ENCODE results near the gene LPCAT1.
"Not testable (repeated sequence)": the region's sequence is repeated elsewhere in the genome, so short reads cannot be mapped to it uniquely, and the experiment has no call there.

The LPCAT1 gene

DNA sequence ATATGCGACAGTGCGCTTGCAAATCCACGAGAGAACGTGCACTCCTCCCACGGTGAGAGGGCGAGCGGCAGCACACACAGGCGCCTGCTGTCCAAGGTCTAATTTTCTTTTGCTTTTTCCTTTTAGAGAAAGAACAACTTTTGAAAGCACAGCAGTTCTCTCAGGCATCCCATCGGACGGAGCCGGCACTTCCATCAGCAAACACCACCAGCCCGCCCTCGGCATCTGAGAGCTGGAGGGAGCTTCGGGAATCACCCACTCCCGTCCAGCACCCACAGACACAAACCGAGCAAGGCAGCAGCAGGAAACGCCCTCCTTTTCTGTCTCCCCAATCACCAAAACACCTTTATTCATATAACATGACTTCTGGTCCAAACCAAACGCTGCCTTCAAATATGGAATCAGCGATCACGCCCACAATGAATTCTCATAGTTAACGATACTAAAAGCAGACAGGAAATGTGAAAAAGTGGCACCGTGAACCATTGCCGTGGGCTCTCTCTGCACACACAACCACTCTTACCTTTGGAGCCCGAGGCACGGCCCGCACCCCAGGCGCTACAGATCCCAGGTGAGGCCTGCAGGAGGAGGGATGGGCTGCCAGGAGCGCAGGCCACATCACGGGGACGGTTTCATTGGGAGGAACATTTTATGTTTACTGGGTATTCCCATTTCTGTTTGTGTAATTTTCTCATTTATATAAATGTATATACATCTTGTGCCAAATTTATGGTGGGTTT, 14.2 kb downstream of the LPCAT1 start:
- DNase-seq (ENCODE audit: low read depth in 3 of 3): no peak

DNA sequence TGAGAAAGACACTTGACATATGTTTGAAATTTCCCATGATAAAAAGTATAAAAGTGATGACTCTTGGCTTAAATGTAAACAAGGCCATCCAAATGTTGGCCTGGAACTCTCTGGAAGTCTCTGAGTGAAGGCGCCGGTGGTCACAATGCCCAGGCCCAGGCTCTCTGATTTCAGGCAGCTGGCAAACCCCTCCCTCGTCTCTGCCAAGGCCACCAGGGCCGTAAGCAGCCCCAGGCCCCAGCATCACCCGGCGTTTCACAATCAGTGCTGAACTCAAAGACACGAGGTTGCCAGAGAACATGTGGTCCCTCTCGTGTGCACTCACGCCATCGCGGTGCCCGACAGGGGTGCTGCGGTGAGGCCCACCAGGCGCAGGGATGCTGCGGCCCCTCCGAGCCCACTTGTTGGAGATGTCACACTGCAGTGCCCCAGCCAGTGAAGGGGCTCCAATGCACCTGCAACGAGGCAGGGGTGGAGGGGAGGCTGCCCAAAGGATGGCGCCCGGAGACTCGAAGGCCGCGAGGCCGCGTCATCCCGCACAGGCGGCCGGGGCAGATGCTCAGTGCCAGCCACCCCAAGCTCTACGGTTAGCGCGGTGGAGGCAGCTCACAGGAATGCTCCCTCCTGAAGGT, 15.0 kb downstream of the LPCAT1 start:
- no peak for DNase-seq (ENCODE audit: low read depth in 3 of 3)

DNA sequence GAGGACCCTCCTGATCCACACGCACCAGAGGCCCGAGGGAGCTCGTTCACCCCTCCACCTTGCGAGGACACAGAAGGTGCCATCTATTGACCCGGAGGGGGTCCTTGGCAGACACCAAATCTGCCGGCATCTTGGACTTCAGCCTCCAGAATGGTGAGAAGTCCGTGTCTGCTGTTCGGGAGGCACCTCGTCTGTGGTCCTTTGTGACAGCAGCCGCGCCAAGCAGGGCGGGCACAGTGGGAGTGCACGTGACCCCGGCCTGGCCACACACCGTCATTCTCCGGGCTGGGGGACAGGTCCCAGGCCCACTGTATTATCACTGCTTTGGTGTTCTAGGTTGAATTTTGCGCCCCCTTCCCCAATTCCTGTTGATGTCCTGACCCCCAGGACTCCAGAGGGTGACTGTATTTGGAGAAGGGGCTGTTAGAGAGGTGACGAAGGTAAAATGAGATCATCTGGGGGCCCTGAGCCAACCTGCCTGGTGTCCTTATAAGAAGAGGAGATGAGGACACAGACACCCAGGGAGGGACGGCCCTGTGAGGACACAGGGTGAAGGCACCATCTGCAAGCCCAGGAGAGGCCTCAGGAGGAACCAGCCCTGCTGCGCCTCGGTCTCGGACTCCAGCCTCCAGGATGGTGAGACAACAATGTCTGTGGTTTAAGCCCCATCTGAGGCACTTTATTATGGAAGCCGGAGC, 15.7 kb downstream of the LPCAT1 start:
- DNase-seq (ENCODE audit: low read depth in 3 of 3): no peak

DNA sequence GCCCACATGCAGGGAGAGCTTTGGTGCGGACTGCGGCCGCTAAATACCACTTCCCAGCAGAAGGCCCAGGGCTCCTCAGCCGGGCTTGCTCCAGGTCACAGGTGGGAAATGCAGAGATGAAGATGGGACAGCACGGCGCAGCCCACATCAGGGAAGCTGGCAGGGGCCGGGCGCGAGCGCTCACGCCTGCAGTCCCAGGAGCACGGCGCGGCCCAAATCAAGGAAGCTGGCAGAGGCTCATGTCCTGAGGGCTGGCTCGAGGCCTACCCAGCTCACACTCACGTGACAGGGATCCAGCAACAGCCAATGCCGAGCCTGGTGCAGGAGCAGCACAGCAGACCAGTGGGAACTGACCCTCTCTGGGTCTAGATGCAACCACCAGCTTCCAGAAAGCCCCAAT, 16.3 kb downstream of the LPCAT1 start:
- DNase-seq (ENCODE audit: low read depth in 3 of 3): no peak

DNA sequence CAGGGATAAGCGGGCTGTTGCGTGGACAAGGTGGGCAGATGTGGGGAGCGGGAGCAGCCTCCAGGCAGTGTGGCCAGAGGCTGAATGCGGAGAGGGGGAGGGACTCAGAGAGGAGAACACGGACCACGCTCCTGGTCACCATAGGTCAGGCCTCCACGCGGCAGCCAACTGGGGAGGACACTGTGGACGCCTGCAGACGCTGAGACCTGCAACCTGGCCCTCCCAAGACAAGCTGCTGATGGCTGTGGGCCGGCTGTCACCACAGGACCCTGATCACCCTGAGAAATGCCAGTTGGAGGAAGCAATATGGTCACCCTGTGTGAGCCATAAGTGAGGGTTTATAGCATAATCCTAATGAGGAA, 16.8 kb downstream of the LPCAT1 start:
- DNase-seq (ENCODE audit: low read depth in 3 of 3): no peak

DNA sequence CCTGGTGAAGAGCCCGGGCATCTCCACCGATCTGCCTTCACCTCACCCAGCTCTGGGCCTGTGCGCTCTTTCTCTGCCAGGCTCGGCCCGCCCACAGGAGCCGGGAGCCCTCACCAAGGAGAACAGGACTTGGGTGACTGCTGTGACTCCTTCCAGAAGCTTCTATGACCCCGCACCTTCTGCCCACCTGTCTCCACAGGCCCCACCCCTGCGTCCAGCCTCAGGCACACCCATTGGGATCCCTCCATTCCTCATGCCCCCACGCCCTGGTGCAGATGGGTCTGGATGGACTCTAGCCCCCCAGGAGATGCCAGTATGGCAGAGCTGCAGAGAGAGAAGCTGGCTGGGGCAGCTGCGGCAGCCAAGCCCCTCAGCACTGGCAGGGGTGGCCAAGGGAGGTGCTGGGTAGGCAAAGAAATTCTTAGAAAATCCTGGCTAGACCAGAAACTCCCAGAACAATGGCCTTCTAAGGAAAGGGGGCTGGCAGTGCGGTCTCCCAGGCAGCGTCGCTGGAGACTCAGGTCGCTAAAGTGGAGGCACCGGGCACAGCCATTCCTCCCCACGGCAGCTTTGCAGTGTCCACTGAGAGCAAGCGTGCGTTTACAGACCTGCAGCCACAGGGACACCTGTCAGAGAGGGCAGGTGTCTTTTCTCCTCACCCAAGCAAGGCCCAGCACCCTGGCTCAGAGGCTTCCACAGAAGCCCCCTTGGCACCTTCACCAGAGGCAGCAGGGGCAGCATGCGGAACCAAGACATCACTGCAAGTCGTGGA, 17.3 kb downstream of the LPCAT1 start:
- no peak for DNase-seq (ENCODE audit: low read depth in 3 of 3)

DNA sequence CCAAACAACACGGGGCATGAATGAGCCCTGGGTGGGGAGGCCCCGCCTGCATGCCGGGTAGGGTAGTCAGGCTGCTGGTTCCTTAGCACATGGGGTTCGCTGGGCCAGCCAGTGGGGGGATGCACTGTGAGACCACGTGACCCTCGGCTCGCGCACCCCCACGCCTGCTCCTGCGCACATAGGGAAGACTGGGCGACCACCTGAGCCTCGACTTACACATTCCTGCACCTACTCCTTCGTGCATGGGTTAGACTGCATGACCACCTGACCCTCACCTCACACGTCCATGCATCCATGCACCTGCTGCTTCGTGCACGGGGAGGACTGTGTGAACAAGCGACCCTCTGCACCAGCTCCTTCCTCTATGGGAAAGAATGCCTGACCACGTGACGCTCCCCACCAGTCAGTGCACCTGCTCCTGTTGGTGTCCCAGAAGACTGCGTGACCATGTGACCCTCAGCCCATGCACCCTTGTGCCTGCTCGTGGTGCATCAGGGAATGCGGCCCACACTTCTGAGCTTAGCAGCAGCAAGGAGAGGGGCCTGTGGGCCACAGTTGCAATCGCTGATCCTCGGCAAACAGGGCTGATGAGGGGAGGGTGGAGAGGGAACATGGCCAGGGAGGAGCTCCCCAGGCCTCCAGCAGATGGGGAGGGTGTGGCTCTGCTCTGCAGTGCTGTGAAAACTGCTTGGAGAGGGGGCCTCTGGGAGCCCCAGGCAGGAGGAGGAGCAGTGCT, 18.1 kb downstream of the LPCAT1 start:
- no peak for DNase-seq (ENCODE audit: low read depth in 3 of 3)

DNA sequence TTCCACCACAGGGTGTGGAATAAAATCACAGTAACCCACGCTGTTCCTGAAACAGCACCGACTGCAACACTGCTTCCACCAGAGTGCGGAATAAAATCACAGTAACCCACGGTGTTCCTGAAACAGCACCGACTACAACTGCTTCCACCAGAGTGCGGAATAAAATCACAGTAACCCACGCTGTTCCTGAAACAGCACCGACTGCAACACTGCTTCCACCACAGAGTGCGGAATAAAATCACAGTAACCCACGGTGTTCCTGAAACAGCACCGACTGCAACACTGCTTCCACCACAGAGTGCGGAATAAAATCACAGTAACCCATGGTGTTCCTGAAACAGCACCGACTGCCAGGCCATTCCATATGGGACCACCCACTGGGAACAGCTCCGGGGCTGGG, 18.7 kb downstream of the LPCAT1 start:
- DNase-seq (ENCODE audit: low read depth in 3 of 3): not testable (repeated sequence)

DNA sequence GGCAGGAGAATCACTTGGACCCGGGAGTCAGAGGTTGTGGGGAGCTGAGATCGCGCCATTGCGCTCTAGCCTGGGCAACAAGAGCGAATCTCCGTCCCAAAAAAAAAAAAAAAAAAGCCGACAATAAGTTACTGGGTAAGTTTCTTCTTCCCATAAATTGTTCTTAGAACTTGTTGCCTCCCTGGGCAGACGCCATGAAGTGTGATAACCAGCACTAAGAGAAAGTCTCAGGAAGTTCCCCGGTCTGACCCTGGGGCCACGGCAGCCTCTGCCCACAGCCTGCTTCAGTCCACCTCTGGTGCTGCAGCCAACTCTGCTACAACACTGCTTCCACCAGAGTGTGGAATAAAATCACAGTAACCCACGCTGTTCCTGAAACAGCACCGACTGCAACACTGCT, 19.1 kb downstream of the LPCAT1 start:
- DNase-seq (ENCODE audit: low read depth in 3 of 3): no peak

DNA sequence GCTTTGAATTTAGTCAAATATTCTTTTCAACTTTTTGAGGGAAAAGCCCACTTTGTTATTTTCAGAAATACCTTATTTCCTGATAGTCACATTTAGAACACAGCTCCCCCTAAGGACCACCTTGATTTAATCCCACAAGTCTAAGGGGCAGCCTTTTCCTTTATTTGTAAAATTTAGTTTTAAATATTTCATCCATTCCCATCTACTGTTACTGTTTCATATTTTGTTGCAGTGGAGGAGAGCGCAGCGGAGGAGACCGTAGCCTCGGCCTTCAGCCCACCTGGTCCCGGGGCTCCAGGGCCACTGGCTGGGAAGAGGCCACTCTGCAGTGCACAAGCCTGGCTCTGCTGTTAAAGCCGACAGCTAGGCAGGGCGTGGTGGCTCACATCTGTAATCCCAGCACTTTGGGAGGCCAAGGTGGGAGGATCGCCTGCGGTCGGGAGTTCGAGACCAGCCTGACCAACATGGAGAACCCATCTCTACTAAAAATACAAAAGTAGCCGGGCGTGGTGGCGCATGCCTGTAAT, 19.6 kb downstream of the LPCAT1 start:
- DNase-seq (ENCODE audit: low read depth in 3 of 3): no peak

DNA sequence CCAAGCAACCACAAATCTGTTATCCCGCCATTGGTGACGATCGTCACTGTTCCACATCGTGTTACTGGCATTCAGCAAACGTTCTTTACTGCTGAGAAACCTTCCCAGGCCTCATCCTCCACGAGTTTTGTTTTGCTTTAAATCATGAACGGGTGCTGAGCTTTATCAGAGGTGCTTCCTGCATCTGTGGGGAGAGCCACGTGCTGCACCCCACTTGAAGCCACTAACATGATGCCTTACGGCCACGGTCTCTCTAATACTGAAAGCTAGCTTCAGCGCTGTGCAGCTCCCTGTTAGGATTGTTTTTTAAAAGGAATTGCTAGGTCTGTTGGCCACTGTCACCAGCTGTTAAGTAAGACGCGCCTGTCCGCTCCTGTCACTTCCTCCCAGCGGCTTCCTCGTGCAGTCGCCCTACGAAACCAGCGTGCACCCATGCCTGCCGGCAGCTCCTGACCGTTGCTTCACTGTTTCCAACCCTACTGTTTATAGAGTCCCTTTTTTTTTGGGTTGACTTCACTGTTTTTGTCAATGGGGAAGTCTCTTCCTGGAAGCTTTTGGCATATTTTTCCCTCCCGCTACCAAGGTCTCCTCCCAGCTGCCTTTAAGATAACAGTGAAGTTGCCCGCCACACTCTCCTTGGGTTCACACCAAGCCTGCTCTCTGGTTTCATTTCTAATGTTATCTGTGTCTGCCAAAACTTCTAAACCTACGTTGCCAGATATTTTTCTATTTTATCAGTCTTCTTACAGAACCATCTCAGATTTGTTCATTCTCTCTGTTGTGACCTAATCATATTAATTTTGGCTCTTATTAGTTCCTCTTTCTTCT, 20.3 kb downstream of the LPCAT1 start:
- no peak for DNase-seq (ENCODE audit: low read depth in 3 of 3)

DNA sequence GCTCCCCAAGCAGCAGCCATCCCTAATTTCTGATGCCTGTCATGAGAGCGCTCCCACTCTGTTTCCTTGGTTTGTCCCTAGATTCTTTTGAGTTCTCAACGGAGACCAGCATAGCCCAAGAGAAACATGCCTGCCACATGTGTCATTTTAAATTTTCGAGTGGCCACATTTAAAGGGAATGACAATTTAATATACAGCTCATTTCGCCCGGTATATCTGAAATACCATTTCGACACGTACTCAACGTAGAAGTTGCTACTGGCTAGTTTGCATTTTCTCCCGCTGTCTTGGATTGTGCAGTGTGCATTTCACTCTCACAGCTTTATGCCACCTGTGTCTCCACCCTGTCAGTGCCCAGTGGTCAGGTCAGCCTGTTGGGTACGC, 21.0 kb downstream of the LPCAT1 start:
- DNase-seq (ENCODE audit: low read depth in 3 of 3): no peak

DNA sequence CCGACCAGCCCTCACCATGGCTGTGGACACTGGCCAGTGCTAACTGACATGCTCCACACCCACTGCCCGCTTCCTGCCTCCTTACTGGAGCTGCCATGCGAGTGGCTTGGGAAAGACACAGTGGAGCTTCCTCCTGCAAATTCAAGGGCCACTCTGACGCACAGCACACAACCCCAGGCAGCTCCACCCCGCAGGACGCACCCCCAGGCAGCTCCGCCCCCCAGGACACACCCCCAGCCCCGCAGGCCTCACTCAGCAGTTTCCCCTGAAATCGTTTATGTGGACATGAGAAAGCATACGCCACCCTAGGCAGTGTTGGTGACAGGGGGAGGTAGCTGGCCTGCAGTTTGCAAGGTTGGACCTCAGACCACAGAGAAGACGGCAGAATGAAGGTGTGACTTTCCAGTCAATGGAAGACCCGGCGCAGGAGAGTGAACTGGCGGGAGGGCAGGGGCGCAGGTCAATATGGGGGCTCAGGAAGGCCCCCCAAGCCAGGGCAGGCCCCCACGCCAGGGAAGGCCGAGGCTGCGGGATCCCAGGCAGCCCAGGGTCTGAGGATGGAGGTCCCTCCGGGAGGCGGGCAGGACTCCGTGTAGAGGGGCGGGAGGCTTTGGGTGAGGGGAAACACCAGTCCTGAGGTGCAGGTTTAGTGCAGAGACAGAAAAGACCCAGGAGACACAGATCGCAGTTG, 21.6 kb downstream of the LPCAT1 start:
- peak in 1 of 3 experiments; percentile 13 for DNase-seq (ENCODE audit: low read depth in 3 of 3)

DNA sequence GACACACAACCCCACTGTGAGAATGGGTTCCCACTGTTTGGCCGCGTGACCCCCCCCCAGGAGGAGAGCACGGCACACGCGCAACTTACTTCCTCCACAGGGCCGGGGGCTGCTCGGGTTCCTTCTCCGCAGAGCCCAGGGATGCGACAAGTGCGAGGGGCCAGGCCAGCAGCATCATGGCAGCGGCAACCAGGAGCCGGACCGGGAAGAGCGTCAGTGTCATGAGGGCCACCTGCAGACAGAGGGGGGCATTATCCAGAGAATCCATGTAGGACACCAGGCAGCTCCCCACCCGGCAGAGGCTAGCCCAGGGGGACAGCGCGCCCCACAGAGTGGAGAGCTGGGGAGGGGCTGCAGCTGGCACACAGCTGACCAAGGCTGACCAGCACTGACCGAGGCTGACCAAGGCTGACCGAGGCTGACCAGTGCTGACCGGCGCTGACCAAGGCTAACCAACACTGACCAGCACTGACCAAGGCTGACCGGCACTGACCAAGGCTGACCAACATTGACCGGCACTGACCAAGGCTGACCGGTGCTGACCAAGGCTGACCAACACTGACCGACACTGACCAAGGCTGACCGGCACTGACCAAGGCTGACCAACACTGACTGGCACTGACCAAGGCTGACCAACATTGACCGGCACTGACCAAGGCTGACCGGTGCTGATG, 22.3 kb downstream of the LPCAT1 start:
- DNase-seq (ENCODE audit: low read depth in 3 of 3): no peak

DNA sequence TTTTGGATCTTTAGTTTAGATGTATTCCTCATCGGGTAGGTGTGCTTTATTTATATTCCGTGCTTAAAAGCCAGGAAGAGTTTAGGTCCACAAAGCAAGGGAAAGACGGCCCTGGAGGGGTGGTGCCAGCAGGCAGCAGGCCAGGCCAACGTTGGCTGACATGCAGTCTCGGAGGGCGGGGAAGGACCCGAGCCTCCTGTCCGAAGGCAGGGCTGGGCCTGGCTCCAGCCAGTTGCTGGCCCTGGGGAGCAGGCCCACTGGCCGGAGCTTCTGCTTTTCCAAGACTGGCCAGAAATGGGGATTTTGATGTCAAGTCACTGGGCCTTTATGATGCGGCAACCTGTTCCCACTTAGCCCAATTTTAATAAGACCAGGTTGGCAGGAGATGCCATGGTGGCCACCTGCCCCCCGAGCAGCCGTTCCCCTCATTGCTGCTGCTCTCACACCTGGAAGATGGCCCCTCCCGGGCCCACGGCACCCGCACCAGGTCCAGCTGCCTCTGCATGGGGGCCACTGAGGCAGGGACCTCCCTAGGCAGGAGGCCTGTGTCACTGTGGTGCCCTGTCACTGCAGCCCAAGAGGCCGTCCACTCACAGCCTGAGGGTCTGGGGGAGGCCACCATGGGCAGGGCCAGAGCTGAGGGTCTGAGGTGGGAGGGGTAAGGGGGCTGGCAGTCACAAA, 23.2 kb downstream of the LPCAT1 start:
- DNase-seq (ENCODE audit: low read depth in 3 of 3): no peak

DNA sequence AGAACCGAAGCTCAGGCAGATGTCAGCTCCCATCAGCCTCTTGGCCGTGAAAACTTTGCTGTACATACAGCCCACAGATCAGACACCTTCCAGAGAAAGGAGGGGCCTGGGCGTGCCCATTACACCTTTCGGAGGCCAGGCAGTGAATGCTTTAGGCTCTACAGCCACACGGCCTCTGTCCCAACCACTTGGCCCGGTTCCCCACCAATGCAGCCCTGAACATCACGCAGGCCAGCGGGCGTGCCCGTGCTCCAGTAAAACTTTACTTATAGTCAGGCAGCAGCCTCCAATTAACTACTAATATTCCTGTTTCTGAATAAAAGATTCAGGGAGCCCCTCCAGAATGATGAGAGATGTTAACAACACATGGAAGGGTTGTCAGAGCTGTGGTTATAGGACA, 23.9 kb downstream of the LPCAT1 start:
- no peak for DNase-seq (ENCODE audit: low read depth in 3 of 3)

DNA sequence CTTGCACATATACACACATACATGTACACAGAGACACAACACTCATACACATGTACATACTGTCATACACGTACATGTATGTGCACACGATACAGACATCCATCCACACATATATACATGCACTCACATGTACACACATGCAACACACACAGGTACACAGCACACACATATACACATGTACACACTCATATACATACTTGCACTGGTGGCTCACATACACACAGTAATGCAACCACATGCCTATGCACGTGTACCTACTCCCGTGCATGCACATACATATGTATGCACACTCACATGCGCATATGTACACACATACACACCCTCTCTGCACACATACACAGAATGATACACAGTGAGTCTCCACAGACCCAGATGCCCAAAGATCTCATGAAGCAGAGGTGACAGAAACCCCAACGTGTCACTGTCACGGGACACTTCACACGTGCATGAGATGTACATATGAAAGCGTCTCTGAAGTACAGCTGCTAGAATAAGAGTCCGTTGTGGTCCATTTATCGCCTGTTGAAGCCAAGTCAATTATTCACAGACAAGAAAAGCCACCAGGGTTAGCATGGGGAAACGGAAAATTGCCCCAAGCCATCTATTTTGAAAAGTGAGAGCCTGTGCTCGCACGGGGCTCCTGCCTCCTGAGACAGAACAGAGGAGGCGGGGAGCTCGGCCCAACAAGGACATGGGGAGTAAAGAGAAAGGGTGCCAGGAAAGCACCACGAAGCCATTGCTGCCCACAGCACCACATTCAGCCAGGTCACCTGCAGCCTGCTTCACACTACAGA, 24.9 kb downstream of the LPCAT1 start:
- no peak for DNase-seq (ENCODE audit: low read depth in 3 of 3)
